Measurements from ENCODE around the gene SMYD4. TPM values are rescaled to one million over a fixed set of nuclear protein-coding genes. Genes with fewer than 3 reads are reported as not detected.
"Not testable (repeated sequence)": the region's sequence is repeated elsewhere in the genome, so short reads cannot be mapped to it uniquely, and the experiment has no call there.

SMYD4 gene
- polyA plus RNA-seq, 3 donors from 2014 or later = 7.8 to 17.5 (median 8.2) TPM

GRCh38 chr17:1754430-1755112, 75.1 kb downstream of the SMYD4 start:
- Mint-ChIP-seq H3K27me3 (ENCODE audit: low read depth in 3 of 3) (peaks cover 0 to 14% (median 2%) of the 10 kb centered on the region in 3 donors), H3K27ac (peak overlapping the region in 1 of 6 donors; percentile 40), H3K9me3 (no peaks in the 10 kb centered on the region), H3K4me1 (peaks cover 8 to 18% of the 10 kb centered on the region in 2 donors), H3K4me3 (no peak overlapping the region), H3K36me3 (no peaks in the 10 kb centered on the region)
- DNase-seq = no peak

DNA sequence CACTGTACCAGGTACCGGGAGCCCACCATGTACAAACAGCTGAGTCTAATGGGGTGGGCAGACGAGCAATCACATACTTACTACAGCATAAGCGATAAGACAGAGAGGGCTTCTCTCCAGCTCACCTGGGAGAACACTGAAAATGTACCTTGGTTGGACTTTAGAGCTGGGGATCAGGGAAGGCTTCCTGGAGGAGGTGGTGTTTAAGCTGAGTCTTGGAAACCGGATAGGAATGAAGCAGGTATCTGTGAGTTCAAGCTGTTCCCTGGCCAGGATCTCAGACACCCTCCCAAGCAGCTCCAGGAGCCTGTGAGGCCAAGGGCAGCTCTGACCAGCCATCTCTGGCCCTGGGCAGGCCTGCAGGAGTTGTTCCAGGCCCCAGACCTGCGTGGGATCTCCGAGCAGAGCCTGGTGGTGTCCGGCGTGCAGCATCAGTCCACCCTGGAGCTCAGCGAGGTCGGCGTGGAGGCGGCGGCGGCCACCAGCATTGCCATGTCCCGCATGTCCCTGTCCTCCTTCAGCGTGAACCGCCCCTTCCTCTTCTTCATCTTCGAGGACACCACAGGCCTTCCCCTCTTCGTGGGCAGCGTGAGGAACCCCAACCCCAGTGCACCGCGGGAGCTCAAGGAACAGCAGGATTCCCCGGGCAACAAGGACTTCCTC, 75.8 kb downstream of the SMYD4 start:
- peaks cover under 1 to 14% (median 2%) of the 10 kb centered on the region in 3 donors for H3K27me3 Mint-ChIP-seq (ENCODE audit: low read depth in 3 of 3)

DNA sequence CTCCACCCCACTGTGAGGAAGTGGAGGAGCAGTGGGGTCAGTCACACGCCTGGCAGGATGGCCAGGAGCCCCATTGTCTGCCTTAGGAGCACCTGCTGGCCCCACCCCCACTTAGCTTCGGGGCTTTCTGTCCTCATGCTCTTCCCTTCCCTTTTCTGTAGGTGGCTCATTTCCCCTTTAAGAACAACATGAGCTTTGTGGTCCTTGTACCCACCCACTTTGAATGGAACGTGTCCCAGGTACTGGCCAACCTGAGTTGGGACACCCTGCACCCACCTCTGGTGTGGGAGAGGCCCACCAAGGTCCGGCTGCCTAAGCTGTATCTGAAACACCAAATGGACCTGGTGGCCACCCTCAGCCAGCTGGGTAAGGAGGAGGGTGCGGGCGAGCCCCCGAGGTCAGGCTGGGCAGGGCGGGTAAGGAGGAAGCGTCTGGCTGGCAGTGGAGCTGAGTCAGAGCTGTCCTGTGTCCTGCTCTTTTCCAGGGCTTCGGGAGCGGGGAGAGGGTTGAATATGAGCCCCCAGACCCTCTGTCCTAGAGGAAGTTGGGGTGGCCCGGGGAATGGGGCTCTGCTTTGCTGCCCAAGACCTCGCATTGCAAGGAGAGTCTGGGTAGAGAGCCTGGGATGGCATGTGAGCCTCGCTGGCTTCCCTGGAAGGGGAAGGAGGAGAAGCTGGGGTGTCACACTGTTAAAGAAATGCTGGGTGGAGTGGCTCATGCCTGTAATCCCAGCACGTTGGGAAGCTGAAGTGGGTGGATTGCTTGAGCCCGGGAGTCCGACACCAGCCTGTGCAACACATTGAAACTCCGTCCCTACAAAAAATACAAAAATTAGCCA, 77.1 kb downstream of the SMYD4 start:
- H3K27me3 Mint-ChIP-seq (ENCODE audit: low read depth in 3 of 3) = peaks cover 2 to 22% (median 4%) of the 10 kb centered on the region in 3 donors
- no peaks in the 10 kb centered on the region for H3K9me3 Mint-ChIP-seq
- H3K4me3 Mint-ChIP-seq = peak overlapping the region in 3 of 5 donors; percentile 27 to 69 (median 43)
- H3K4me1 Mint-ChIP-seq = peaks cover 8 to 18% of the 10 kb centered on the region in 2 donors
- no peaks in the 10 kb centered on the region for H3K36me3 Mint-ChIP-seq
- no peak for DNase-seq
- peak overlapping the region in 5 of 6 donors; percentile 28 to 85 (median 50) for H3K27ac Mint-ChIP-seq

More for the DNA sequence above, 75.8 kb downstream of the SMYD4 start:
- Mint-ChIP-seq H3K36me3 (no peaks in the 10 kb centered on the region), H3K4me1 (peaks cover 8 to 18% of the 10 kb centered on the region in 2 donors), H3K9me3 (no peaks in the 10 kb centered on the region), H3K4me3 (no peak overlapping the region), H3K27ac (peak overlapping the region in 1 of 6 donors; percentile 40)
- DNase-seq = no peak

DNA sequence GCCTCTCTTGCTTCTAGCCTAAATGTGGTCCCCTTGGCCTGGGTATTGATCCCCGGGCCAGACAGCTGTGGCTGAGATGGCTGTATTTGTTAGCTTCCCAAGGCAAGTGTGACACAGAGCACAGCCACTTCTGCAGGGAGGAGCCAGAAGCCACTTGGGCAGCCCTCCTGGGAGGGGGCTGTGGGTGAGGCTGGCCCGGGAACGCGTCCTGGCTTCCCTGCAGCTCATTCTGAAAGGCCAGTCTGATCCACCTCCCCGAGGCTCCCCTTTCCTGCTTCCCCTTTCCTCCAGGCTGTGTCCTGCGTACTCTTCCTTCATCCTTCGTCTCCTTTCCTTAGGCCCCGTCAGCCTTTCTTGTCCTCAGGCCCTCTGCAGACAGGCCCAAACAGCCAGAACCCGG, 79.1 kb downstream of the SMYD4 start:
- Mint-ChIP-seq H3K4me1 (peaks cover 8 to 18% of the 10 kb centered on the region in 2 donors), H3K27ac (peak overlapping the region in 1 of 6 donors; percentile 28), H3K27me3 (ENCODE audit: low read depth in 3 of 3) (peaks cover 2 to 22% (median 7%) of the 10 kb centered on the region in 3 donors), H3K4me3 (no peak overlapping the region), H3K9me3 (no peaks in the 10 kb centered on the region), H3K36me3 (no peaks in the 10 kb centered on the region)
- no peak for DNase-seq

DNA sequence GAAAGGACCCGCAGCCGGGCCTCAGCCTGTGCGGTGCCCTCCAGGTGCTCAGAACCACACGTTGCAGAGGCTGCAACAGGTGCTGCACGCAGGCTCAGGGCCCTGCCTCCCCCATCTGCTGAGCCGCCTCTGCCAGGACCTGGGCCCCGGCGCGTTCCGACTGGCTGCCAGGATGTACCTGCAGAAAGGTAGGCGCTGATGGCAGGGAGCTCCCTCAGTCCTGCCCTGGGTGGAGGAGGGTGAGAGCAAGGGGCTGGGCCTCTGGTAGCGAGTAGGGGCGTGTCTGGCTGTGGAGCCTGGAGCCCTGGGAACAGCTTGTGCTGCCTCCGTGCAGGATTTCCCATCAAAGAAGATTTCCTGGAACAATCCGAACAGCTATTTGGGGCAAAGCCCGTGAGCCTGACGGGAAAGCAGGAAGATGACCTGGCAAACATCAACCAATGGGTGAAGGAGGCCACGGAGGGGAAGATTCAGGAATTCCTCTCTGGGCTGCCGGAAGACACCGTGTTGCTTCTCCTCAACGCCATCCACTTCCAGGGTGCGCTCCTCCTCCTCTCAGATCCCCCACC, 82.6 kb downstream of the SMYD4 start:
- Mint-ChIP-seq H3K9me3 (no peaks in the 10 kb centered on the region), H3K4me3 (no peak overlapping the region), H3K27ac (no peak overlapping the region), H3K4me1 (peaks cover 4 to 13% of the 10 kb centered on the region in 2 donors), H3K27me3 (ENCODE audit: low read depth in 3 of 3) (peaks cover 2 to 19% (median 4%) of the 10 kb centered on the region in 3 donors), H3K36me3 (no peaks in the 10 kb centered on the region)
- no peak for DNase-seq

DNA sequence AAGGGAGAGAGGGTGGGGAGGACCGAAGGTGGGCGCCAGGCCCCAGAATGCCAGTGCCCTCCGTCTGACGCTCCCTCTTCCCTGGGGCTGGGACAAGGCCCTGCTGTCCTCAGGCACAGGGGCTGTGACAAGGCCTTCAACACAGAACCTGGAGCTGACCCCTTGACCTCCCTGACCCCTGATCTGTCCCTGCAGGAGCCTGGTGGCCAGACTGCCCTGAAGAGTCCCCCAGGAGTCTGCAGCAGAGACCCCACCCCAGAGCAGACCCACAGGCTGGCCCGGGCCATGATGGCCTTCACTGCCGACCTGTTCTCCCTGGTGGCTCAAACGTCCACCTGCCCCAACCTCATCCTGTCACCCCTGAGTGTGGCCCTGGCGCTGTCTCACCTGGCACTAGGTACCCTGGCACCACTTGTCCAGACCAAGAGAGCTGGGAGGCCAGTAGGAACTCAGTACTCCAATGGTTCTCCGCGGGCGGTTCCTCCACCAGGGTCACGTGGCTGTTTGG, 84.1 kb downstream of the SMYD4 start:
- no peak overlapping the region for H3K27ac Mint-ChIP-seq
- H3K36me3 Mint-ChIP-seq = no peaks in the 10 kb centered on the region
- DNase-seq = no peak
- H3K9me3 Mint-ChIP-seq = no peaks in the 10 kb centered on the region
- H3K4me1 Mint-ChIP-seq = no peaks in the 10 kb centered on the region
- peaks cover 2 to 8% (median 4%) of the 10 kb centered on the region in 3 donors for H3K27me3 Mint-ChIP-seq (ENCODE audit: low read depth in 3 of 3)
- H3K4me3 Mint-ChIP-seq = no peak overlapping the region

- no peak overlapping the region for H3K27ac Mint-ChIP-seq
These were observed 84.9 kb downstream of the SMYD4 start for GRCh38 chr17:1744551-1745512.

DNA sequence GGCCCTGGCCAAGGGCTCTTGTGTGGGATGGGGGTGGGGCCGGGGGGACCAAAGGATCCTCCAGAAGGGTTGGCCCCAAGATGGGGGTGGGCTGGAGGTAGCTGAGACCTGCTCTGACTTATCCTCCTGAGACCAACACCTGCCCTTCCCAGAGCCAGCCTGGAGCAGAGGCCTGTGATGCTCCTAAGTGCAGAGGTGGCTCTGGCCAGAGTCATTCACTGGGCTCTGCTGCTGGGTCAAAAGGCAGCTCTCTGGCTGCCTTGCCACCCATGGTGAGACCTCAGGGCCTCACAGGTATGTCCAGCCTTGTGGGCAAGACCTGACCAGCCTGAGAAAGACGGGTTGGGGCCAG, 86.6 kb downstream of the SMYD4 start:
- DNase-seq = no peak
- no peaks in the 10 kb centered on the region for H3K4me1 Mint-ChIP-seq
- no peaks in the 10 kb centered on the region for H3K9me3 Mint-ChIP-seq
- no peaks in the 10 kb centered on the region for H3K36me3 Mint-ChIP-seq
- H3K4me3 Mint-ChIP-seq = no peak overlapping the region
- H3K27me3 Mint-ChIP-seq (ENCODE audit: low read depth in 3 of 3) = peaks cover 0 to 3% (median 0%) of the 10 kb centered on the region in 3 donors
- no peak overlapping the region for H3K27ac Mint-ChIP-seq

More at GRCh38 chr17:1744551-1745512, 84.9 kb downstream of the SMYD4 start:
- no peaks in the 10 kb centered on the region for H3K4me1 Mint-ChIP-seq
- no peaks in the 10 kb centered on the region for H3K36me3 Mint-ChIP-seq
- no peak for DNase-seq
- peaks cover 2 to 8% (median 4%) of the 10 kb centered on the region in 3 donors for H3K27me3 Mint-ChIP-seq (ENCODE audit: low read depth in 3 of 3)
- H3K4me3 Mint-ChIP-seq = no peak overlapping the region
- H3K9me3 Mint-ChIP-seq = no peaks in the 10 kb centered on the region

- H3K4me1 Mint-ChIP-seq = no peaks in the 10 kb centered on the region
- H3K27ac Mint-ChIP-seq = no peak within 1 kb of the TSS
- no peak for DNase-seq
- no peaks in the 10 kb centered on the region for H3K36me3 Mint-ChIP-seq
- H3K9me3 Mint-ChIP-seq = no peaks in the 10 kb centered on the region
- no peak within 1 kb of the TSS for H3K4me3 Mint-ChIP-seq
- H3K27me3 Mint-ChIP-seq (ENCODE audit: low read depth in 3 of 3) = peaks cover 0 to 3% (median 0%) of the 10 kb centered on the region in 3 donors
These were observed 87.2 kb downstream of the SMYD4 start, which contains the start of gene SERPINF2 for GRCh38 chr17:1742371-1743087. Gene SERPINF2, plus strand, starts transcription at chr17:1742871. Its CDS starts 2,125 bp downstream, at chr17:1744996.

GRCh38 chr17:1741899-1742298, 87.8 kb downstream of the SMYD4 start:
- not testable (repeated sequence) for H3K36me3 Mint-ChIP-seq; H3K9me3 Mint-ChIP-seq; H3K4me1 Mint-ChIP-seq; H3K27ac Mint-ChIP-seq; H3K4me3 Mint-ChIP-seq; DNase-seq; H3K27me3 Mint-ChIP-seq (ENCODE audit: low read depth in 3 of 3)

GRCh38 chr17:1737531-1738291, 92.0 kb downstream of the SMYD4 start:
- Mint-ChIP-seq H3K27ac (no peak overlapping the region), H3K4me1 (no peaks in the 10 kb centered on the region)

More at GRCh38 chr17:1737531-1738291, 92.0 kb downstream of the SMYD4 start:
- no peak for DNase-seq
- Mint-ChIP-seq H3K27me3 (ENCODE audit: low read depth in 3 of 3) (peaks cover 0 to 1% (median 0%) of the 10 kb centered on the region in 3 donors), H3K36me3 (peaks cover 0 to 8% (median 6%) of the 10 kb centered on the region in 3 donors), H3K4me3 (no peak overlapping the region), H3K9me3 (no peaks in the 10 kb centered on the region)

Measured in immature natural killer cell (primary cell).